C4-2B (cell line): ENCODE measurements around the gene RAPSN.

Experiments used
- H3K27ac ChIP-seq: fragments of 450-650 bp; 2 replicates; pipeline ENCODE4 v1.5.1; 2017
- ZFX ChIP-seq: fragments of 450-650 bp; IDR thresholded peaks from 2 replicates; pipeline ENCODE4 v1.6.1; 2017
- TF ChIP-seq, protein P1 (sequence below): fragments of 450-650 bp; conservative IDR thresholded peaks from 2 replicates; pipeline ENCODE4 v1.5.1; 2017; ENCODE audit warnings: mild to moderate bottlenecking

Gene RAPSN

DNA sequence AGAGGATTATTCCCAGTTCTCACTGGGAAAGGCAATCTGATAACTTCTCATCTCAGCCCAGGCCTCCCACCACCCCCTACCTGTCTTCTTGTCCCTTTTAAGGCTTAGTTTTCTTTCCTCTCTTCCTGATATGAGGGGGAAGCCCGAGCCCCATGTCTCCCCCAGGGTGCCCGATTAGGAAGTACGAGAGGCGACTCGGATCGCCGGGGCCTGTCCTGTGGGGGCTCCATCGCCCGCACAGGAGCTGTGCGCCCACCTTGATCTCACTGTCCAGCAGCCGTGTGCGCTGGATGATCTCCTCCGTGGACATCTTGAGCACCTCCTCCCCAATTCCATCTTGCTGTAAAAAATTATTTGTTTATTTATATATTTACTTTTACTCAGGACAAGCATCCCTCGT lies 23.3 kb downstream of the RAPSN start:
- H3K27ac ChIP-seq: peak overlapping the region; percentile 91
- no peak for TF ChIP-seq ZFX
- TF ChIP-seq, protein P1, sequence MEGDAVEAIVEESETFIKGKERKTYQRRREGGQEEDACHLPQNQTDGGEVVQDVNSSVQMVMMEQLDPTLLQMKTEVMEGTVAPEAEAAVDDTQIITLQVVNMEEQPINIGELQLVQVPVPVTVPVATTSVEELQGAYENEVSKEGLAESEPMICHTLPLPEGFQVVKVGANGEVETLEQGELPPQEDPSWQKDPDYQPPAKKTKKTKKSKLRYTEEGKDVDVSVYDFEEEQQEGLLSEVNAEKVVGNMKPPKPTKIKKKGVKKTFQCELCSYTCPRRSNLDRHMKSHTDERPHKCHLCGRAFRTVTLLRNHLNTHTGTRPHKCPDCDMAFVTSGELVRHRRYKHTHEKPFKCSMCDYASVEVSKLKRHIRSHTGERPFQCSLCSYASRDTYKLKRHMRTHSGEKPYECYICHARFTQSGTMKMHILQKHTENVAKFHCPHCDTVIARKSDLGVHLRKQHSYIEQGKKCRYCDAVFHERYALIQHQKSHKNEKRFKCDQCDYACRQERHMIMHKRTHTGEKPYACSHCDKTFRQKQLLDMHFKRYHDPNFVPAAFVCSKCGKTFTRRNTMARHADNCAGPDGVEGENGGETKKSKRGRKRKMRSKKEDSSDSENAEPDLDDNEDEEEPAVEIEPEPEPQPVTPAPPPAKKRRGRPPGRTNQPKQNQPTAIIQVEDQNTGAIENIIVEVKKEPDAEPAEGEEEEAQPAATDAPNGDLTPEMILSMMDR: no peak

DNA sequence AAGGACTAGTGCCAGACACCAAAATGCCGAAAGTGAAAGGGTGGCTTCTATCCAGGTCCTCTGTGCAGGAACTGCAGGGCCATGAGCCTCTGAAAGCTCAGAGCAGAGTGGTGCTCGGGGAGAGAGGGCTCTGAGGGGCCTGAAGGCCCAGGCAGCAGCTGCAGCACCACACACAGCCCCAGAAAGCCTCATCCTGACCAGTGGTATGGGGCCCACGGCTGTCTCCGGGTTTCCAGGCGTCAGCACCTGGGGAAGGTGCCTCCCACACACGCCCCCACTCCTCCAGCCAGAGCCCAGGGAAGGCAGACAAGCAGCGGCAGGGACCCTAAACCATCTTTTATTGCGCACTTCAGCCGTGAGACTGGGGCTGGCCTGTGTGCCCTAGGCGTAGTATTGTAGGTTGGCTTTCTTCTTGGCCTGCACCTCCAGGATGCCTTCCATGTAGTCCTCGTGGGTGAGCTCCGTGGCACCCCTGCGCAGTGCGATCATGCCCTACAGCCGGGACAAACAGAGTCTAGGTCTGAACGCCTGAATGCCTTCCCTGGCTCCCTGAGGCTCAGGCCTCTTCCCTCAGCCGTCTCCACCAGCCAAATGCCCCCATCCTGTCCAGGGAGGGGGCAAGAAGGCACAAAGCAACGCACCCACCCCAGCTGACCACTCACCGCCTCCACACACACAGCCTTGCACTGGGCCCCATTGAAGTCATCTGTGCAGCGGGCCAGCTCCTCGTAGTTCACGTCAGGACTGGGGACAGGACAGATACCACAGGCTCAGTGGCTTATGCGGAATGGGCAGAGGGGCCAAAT lies 30.3 kb downstream of the RAPSN start:
- no peak for TF ChIP-seq ZFX
- TF ChIP-seq, protein P1: no peak
- no peak overlapping the region for H3K27ac ChIP-seq

DNA sequence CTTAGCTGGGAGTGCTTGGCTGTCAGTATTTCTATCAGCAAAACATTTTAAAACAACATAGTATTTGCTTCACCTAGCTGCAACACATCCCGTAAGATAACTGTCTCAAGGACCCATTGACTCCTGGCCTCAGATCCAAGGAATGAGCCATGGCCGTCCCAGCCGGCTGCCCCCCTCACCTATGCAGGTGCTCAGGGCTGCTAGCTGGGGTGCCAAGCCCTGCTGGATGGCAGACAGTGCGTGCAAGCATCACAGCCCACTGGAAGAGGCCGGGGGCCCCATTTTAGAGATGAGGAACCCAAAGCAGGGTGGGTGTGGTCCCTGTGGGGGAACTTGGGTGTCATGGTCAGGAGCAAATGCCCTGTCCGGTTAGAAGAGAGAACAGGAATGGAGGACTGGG lies 31.2 kb downstream of the RAPSN start:
- no peak for TF ChIP-seq ZFX
- TF ChIP-seq, protein P1: no peak
- no peak overlapping the region for H3K27ac ChIP-seq

DNA sequence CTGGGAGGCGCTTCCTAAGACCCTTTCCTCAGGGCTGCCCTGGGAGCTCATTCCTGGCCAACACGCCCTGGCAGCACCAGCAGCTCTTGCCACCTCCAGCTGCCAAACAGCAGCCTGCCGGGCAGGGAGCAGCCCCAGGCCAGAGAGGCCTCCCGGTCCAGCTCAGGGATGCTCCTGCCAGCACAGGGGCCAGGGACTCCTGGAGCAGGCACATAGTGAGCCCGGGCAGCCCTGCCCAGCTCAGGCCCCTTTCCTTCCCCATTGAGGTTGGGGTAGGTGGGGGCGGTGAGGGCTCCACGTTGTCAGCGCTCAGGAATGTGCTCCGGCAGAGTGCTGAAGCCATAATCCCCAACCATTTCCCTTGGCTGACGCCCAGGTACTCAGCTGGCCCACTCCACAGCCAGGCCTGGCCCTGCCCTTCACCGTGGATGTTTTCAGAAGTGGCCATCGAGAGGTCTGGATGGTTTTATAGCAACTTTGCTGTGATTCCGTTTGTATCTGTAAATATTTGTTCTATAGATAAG lies 32.9 kb downstream of the RAPSN start:
- H3K27ac ChIP-seq: no peak overlapping the region
- TF ChIP-seq ZFX: no peak
- TF ChIP-seq, protein P1: no peak

DNA sequence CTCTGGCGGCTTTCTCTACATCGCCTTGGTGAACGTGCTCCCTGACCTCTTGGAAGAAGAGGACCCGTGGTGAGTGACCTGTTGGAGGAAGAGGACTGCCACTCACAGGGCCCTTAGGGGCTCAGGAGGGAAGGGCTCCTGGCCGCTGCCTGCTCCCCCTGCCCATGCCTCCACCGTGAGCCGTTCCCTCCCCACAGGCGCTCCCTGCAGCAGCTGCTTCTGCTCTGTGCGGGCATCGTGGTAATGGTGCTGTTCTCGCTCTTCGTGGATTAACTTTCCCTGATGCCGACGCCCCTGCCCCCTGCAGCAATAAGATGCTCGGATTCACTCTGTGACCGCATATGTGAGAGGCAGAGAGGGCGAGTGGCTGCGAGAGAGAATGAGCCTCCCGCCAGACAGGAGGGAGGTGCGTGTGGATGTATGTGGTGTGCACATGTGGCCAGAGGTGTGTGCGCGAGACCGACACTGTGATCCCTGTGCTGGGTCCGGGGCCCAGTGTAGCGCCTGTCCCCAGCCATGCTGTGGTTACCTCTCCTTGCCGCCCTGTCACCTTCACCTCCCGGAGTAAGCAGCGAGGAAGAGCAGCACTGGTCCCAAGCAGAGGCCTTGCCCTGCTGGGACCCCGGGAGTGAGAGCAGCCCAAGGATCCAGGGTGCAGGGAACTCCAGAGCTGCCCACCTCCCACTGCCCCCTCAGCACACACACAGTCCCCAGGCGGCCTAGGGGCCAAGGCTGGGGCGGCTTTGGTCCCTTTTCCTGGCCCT lies 33.7 kb downstream of the RAPSN start:
- H3K27ac ChIP-seq: no peak overlapping the region
- no peak for TF ChIP-seq ZFX
- TF ChIP-seq, protein P1: no peak

DNA sequence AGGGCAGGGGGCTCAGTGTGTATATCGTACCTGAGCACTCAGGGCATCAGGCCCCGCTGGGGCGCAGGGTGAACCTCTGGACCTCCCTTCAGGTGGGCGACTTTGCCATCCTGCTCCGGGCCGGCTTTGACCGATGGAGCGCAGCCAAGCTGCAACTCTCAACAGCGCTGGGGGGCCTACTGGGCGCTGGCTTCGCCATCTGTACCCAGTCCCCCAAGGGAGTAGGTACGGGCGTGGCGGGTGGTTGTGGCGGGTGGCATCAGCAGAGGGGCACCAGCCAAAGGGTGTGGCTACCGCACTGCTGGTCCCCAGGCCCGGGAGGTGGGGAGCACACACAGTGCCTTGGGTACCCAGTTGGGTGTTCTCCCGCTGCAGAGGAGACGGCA lies 34.3 kb downstream of the RAPSN start:
- TF ChIP-seq, protein P1: no peak
- TF ChIP-seq ZFX: no peak
- H3K27ac ChIP-seq: no peak overlapping the region
